ENCODE results near the gene MRGPRF. TPM values are rescaled to one million over a fixed set of nuclear protein-coding genes. Genes with fewer than 3 reads are reported as not detected.

Gene MRGPRF
- total and polyA plus RNA-seq, 2 of the 8 experiments (the other 6 are each of a cell fraction or from before 2014, with no cell fraction given): 7.5 to 11.0 TPM

- Histone ChIP-seq H3K9ac (replicated peaks in 1 of 4; ENCODE audit: extremely low read depth in 1 of 4, low read depth in 3 of 4, low read length in 3 of 4) (no peak overlapping the region), H3K79me2 (ENCODE audit: control insufficient read depth in 1 of 2, insufficient read depth in 2 of 2, low read length in 2 of 2) (no peaks in the 10 kb centered on the region), H4K20me1 (replicated peaks in 1 of 2; ENCODE audit: control insufficient read depth in 1 of 2, insufficient read depth in 2 of 2, low read length in 2 of 2) (no peaks in the 10 kb centered on the region), H3K23ac (ENCODE audit: insufficient read length) (no peak overlapping the region), H3K4me1 (replicated peaks in 1 of 4; ENCODE audit: control insufficient read depth in 3 of 4, insufficient read depth in 4 of 4, low read length in 3 of 4) (peaks cover 0 to 3% (median 1%) of the 10 kb centered on the region in 4 experiments; a peak in 1 of 7 replicates), H3K36me3 (ENCODE audit: control insufficient read depth in 2 of 4, insufficient read depth in 4 of 4, low read length in 3 of 4) (no peaks in the 10 kb centered on the region), H3K56ac (replicated peaks; ENCODE audit: insufficient read length, low read depth, low read length) (no peak overlapping the region), H3K27ac (ENCODE audit: low read depth, low read length) (no peak overlapping the region), H3K4ac (replicated peaks; ENCODE audit: insufficient read length, low read depth, low read length) (no peak overlapping the region), H3K27me3 (replicated peaks in 1 of 4; ENCODE audit: control insufficient read depth in 3 of 4, extremely low read depth in 1 of 4, insufficient read depth in 3 of 4, low read length in 3 of 4) (no peaks in the 10 kb centered on the region; a peak in 2 of 7 replicates), H2AFZ (ENCODE audit: low read length) (no peak overlapping the region), H4K91ac (replicated peaks; ENCODE audit: insufficient read length, low read length) (no peak overlapping the region), H2BK5ac (ENCODE audit: low read depth, low read length) (no peak overlapping the region), H3K18ac (ENCODE audit: extremely low read depth, low read length) (no peak overlapping the region), H3K14ac (ENCODE audit: insufficient read length) (no peak overlapping the region), H3K4me3 (ENCODE audit: extremely low read depth in 1 of 4, insufficient read depth in 2 of 4, low read depth in 3 of 4, low read length in 4 of 4) (no peak overlapping the region), H4K8ac (ENCODE audit: extremely low read depth, insufficient read depth, low read length) (no peak overlapping the region), H2BK20ac (ENCODE audit: low read length) (no peak overlapping the region), H2BK12ac (ENCODE audit: low read depth, low read length) (no peak overlapping the region), H2BK15ac (ENCODE audit: low read length) (no peak overlapping the region), H2AK5ac (ENCODE audit: low read depth, low read length) (no peak overlapping the region), H3K9me3 (ENCODE audit: insufficient read depth in 2 of 2, low read depth in 1 of 2, low read length in 1 of 2) (peaks cover 0 to 5% of the 10 kb centered on the region in 2 experiments; a peak in 1 of 4 replicates), H3K79me1 (ENCODE audit: low read depth, low read length) (no peaks in the 10 kb centered on the region), H3K23me2 (ENCODE audit: low read depth, low read length) (no peaks in the 10 kb centered on the region), H4K5ac (ENCODE audit: insufficient read length, low read depth, low read length) (no peak overlapping the region), H3K4me2 (ENCODE audit: insufficient read depth in 1 of 2, low read depth in 2 of 2, low read length in 2 of 2) (no peak overlapping the region), H2BK120ac (replicated peaks; ENCODE audit: low read depth, low read length) (no peak overlapping the region)
- WGBS, 2 experiments (ENCODE audit: extremely low coverage in 1 of 2, insufficient coverage in 1 of 2, insufficient read length in 1 of 2, insufficient replicate concordance in 2 of 2, low coverage in 1 of 2, low lambda C conversion rate in 2 of 2, missing lambda C conversion rate in 1 of 2): 96% methylated on average over 3 of the region's 4 CpGs; no CpG with 5 or more reads in 1 of the 2 experiments
- DNase-seq (ENCODE audit: low read depth in 1 of 2, low spot score in 2 of 2): no peak
- ChIA-PET POLR2A (ENCODE audit: partially characterized antibody) (no interaction called here), CTCF (ENCODE audit: partially characterized antibody) (interaction anchor here (1.0 to 1.8 kb wide), 2 partner anchors 13 to 24 kb away, joined by 3 to 4 read pairs; no protein-coding TSS in a partner anchor)
- TF ChIP-seq RXRA (IDR thresholded peaks at IDR 0.05; ENCODE audit: insufficient read depth, low read depth, low read length) (no peak), TBP (IDR thresholded peaks at IDR 0.05; ENCODE audit: low read depth, low read length) (no peak), GTF2F1 (IDR thresholded peaks at IDR 0.05; ENCODE audit: borderline replicate concordance, low read depth, low read length) (no peak), CBX5 (IDR thresholded peaks at IDR 0.05; ENCODE audit: low read depth, low read length) (no peak), POU5F1 (IDR thresholded peaks at IDR 0.05; ENCODE audit: low read depth, low read length) (no peak)
- FAIRE-seq: no peak
These were observed 36.5 kb downstream of the MRGPRF start for GRCh38 chr11:68976563-68976962.

All from H1 (cell line).